GM21717 (cell line): Measurements from ENCODE around the gene TM4SF5.

Source experiments
- ATAC-seq: cut with Tn5 transposase; IDR thresholded peaks from one replicate; pipeline ENCODE4 v1.9.1; 2021; ENCODE audit warnings: mild to moderate bottlenecking, moderate library complexity; ENCODE audit not compliant: unreplicated experiment

TM4SF5 gene

DNA sequence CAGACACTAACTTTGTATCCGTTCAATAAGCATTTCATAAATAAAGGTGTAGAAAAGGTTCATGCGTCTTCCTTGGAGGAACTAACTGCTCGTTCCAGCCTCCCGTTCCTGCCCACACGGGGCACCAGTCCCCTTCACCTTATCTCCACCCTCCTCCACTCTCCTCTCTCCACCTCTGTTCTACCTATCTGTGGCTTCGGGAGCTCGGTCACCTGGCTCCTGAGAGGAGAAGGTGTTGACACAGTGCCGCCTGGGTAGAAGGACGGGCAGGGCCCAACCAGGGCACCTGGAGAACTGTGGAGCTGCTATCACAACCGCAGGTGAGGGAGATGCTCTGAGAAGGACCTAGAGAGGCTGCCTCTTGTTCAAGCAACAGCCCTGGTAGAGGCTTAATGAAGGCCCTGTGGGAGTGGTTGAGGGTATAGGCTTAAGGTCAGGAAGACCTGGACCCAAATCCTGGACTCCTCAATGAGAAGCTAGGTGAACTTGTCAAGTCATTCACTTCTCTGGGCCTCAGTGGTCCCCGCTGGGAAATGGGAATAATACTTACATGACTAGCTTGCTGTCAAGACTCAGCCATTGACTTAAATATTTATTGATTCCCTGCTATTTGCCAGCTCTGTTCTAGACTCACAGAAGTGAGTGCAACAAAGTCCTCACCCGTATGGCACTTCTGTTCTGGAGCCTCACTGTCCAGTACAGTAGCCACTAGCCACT, 51.8 kb downstream of the TM4SF5 start:
- no peak for ATAC-seq

DNA sequence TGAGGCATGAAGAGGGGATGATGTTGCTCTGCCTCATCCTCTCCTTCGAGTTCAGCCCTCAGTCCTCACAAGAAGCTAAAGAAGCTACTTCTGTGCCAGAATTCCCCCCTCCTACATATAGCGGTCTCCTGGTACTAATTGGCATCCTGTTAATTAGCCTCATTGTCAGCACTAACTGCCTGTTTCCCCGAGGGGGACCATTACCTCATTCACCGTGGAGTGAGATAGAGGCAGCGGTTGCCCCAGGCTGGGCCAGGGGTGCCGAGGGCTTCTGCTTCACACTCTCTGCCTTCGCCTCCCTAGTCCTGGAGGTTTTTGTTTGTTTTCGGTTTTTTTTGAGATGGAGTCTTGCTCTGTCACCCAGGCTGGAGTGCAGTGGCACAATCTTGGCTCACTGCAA, 55.7 kb downstream of the TM4SF5 start:
- no peak for ATAC-seq

DNA sequence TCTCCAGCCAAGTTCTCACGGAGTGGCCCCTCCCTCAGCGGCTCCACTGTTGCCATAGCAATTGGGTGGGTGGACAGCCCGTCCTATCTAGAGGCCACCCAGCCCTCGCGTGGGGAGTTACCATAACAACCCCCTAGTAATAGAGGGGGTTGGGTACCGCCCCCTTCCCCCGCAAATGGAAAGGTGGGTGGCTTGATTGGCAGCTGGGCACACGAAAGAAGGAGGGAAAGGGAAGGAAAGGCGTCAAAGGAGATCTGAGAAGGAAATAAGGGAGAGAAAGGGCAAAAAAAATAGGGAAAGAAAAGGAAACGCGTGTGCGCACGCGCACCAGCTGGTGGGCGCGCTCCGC, 61.1 kb downstream of the TM4SF5 start:
- ATAC-seq, result peak; percentile 2
